ENCODE results near the gene CHD6.

DNA sequence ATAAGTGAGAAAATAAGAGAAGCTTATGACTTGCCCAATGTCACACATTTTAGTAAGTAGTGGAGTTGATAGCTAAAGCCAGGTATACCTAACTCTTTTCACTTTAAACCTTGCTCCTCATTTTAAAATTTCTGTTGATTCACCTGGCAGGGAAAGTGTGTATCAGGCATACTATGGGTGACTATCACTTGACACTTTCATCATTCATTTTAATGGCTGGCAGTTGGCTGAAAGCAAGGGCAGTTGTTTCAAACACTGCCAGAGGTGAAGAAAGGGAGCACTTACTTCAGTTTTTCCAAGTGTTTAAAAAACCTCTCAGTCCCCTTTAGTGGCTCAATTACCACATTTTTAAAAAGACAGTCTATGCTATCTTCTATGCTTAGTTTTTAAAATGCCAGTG lies 173.4 kb downstream of the CHD6 start:
- TF ChIP-seq, protein P1, sequence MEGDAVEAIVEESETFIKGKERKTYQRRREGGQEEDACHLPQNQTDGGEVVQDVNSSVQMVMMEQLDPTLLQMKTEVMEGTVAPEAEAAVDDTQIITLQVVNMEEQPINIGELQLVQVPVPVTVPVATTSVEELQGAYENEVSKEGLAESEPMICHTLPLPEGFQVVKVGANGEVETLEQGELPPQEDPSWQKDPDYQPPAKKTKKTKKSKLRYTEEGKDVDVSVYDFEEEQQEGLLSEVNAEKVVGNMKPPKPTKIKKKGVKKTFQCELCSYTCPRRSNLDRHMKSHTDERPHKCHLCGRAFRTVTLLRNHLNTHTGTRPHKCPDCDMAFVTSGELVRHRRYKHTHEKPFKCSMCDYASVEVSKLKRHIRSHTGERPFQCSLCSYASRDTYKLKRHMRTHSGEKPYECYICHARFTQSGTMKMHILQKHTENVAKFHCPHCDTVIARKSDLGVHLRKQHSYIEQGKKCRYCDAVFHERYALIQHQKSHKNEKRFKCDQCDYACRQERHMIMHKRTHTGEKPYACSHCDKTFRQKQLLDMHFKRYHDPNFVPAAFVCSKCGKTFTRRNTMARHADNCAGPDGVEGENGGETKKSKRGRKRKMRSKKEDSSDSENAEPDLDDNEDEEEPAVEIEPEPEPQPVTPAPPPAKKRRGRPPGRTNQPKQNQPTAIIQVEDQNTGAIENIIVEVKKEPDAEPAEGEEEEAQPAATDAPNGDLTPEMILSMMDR (IDR thresholded peaks at IDR 0.05): no peak
- no peak for TF ChIP-seq POLR2A (IDR thresholded peaks at IDR 0.05)

Data from adrenal gland (tissue), 5 donors.